HCT116 (cell line): ENCODE results near the gene ANKRD6. TPM values are rescaled to one million over a fixed set of nuclear protein-coding genes. Genes with fewer than 3 reads are reported as not detected.

Experiments
- ATAC-seq: fragments of 200-7000 bp; cut with Tn5 transposase; 2 replicates; pipeline ENCODE4 v1.9.1; 2020; ENCODE audit warnings: mild to moderate bottlenecking, moderate library complexity
- BruUV-seq: library from RNA; stranded (reverse); fragments of 400-500 nt; replicated peaks from 2 replicates; lab custom pipeline; 2021; lab: Mats Ljungman, UMichigan
- CTCF ChIA-PET: fragments of 300-600 bp; sonication (Branson Sonifier 250); formaldehyde crosslinking; loops from one replicate; lab custom pipeline; 2021; ENCODE audit warnings: antibody characterized with exemption; lab: Charles Lee
- POLR2A ChIA-PET: fragments of 300-600, 350-600 bp; sonication (Branson Sonifier 250); formaldehyde crosslinking; loops from one replicate; lab custom pipeline; 2021; ENCODE audit warnings: antibody characterized with exemption; lab: Charles Lee
- RAD21 ChIA-PET, 2 experiments: fragments of 300-600 bp; sonication (Branson Sonifier 250); formaldehyde crosslinking; loops; one replicate each; lab custom pipeline; 2023; ENCODE audit warnings: low total read pairs in 2 of 2; ENCODE audit not compliant: uncharacterized antibody in 2 of 2, unreplicated experiment in 2 of 2, low non-redundant PET in 1 of 2; lab: Charles Lee
- DNase-seq: peaks from one replicate; pipeline ENCODE4 v3.0.0-alpha.2; 2010; ENCODE audit warnings: low read depth, low spot score
- H2AFZ ChIP-seq: fragments of 200-600 bp; shearing (Covaris generic), sonication (generic); 2 replicates; pipeline ENCODE4 v1.6.1; 2017; ENCODE audit warnings: low read depth, mixed run types, mixed read lengths, antibody characterized with exemption, low read length; ENCODE audit not compliant: poor library complexity, severe bottlenecking
- H3K27ac ChIP-seq: 2 replicates; pipeline ENCODE4 v1.5.1; 2012; ENCODE audit warnings: low read depth, low read length
- H3K27me3 ChIP-seq: fragments of 200-600 bp; sonication (generic); 2 replicates; pipeline ENCODE4 v1.6.1; 2016; ENCODE audit warnings: mixed run types, low read length, mixed read lengths; ENCODE audit not compliant: insufficient read depth
- H3K36me3 ChIP-seq, 2 experiments: fragments of 200-500 bp in 1 of 2; fragments of 200-600 bp in 1 of 2; sonication (Bioruptor generic) in 1 of 2; sonication (generic) in 1 of 2; 2 replicates each; pipeline versions ENCODE4 v1.5.1 to v1.6.1; 2014 to 2016; ENCODE audit warnings: low read length in 2 of 2, inconsistent platforms in 1 of 2, mixed read lengths in 1 of 2, mixed run types in 1 of 2; ENCODE audit not compliant: insufficient read depth in 2 of 2, control insufficient read depth in 1 of 2
- H3K4me1 ChIP-seq, 2 experiments: fragments of 200-600 bp in 1 of 2; sonication (generic) in 1 of 2; 2 replicates each; pipeline versions ENCODE4 v1.5.1 to v1.6.1; 2012 to 2017; ENCODE audit warnings: low read length in 2 of 2, inconsistent platforms in 1 of 2, mild to moderate bottlenecking in 1 of 2, mixed read lengths in 1 of 2, mixed run types in 1 of 2, moderate library complexity in 1 of 2; ENCODE audit not compliant: insufficient read depth in 2 of 2, control insufficient read depth in 1 of 2
- H3K4me2 ChIP-seq: fragments of 200-600 bp; sonication (generic); 2 replicates; pipeline ENCODE4 v1.6.1; 2017; ENCODE audit warnings: mixed run types, low read length, mixed read lengths
- H3K4me3 ChIP-seq, 2 experiments: fragments of 200-600 bp in 1 of 2; sonication (generic) in 1 of 2; replicated peaks in 1 of 2; 2 replicates each; pipeline ENCODE4 v1.5.1; 2011 to 2016; ENCODE audit warnings: low read length in 2 of 2, control low read depth in 1 of 2, low read depth in 1 of 2, mild to moderate bottlenecking in 1 of 2, mixed read lengths in 1 of 2, mixed run types in 1 of 2
- H3K79me2 ChIP-seq: fragments of 200-600 bp; sonication (generic); 2 replicates; pipeline ENCODE4 v1.6.1; 2017; ENCODE audit warnings: mild to moderate bottlenecking, mixed run types, low read length, moderate library complexity, mixed read lengths; ENCODE audit not compliant: insufficient read depth
- H3K9ac ChIP-seq: fragments of 200-600 bp; sonication (generic); 2 replicates; pipeline ENCODE4 v1.6.1; 2016; ENCODE audit warnings: low read length, mixed read lengths
- H3K9me2 ChIP-seq: fragments of 200-600 bp; sonication (generic), shearing (Covaris generic); 2 replicates; pipeline ENCODE4 v1.6.1; 2017; ENCODE audit warnings: mixed run types, mild to moderate bottlenecking, moderate library complexity; ENCODE audit not compliant: insufficient read depth
- H3K9me3 ChIP-seq, 2 experiments: fragments of 200-500 bp in 1 of 2; fragments of 200-600 bp in 1 of 2; sonication (Bioruptor generic) in 1 of 2; sonication (generic) in 1 of 2; 2 replicates each; pipeline ENCODE4 v1.6.1; 2014 to 2017; ENCODE audit warnings: low read length in 2 of 2, mixed read lengths in 2 of 2, inconsistent platforms in 1 of 2, low read depth in 1 of 2, mild to moderate bottlenecking in 1 of 2, mixed run types in 1 of 2, moderate library complexity in 1 of 2; ENCODE audit not compliant: control insufficient read depth in 1 of 2, insufficient read depth in 1 of 2
- H4K20me1 ChIP-seq: fragments of 200-600 bp; sonication (generic), shearing (Covaris generic); 2 replicates; pipeline ENCODE4 v1.6.1; 2017; ENCODE audit warnings: mixed run types, mild to moderate bottlenecking, moderate library complexity; ENCODE audit not compliant: insufficient read depth
- SIN3A ChIP-seq: IDR thresholded peaks from 2 replicates; pipeline ENCODE4 v1.6.1; 2012; ENCODE audit warnings: low read depth
- TCF7L2 ChIP-seq: IDR thresholded peaks from 2 replicates; pipeline ENCODE4 v1.7.0; 2011; ENCODE audit warnings: borderline replicate concordance, inconsistent platforms; ENCODE audit not compliant: insufficient read depth, insufficient read length; ENCODE audit errors: extremely low read depth
- intact Hi-C: fragments of 100-400 bp; cut with micrococcal nuclease; formaldehyde crosslinking; loops from 2 replicates; pipeline ENCODE4 v1.10.0; 2022
- total RNA-seq: library from RNA; stranded (reverse); gene quantifications from one replicate; pipeline ENCODE4 v1.2.1, GENCODE V29; 2021; ENCODE audit not compliant: unreplicated experiment
- TF ChIP-seq, protein P1 (sequence below): IDR thresholded peaks from 2 replicates; pipeline ENCODE4 v1.6.1; 2011; ENCODE audit warnings: mild to moderate bottlenecking, low read length, moderate library complexity; ENCODE audit not compliant: insufficient replicate concordance; ENCODE audit errors: extremely low read depth
- TF ChIP-seq, protein P2 (sequence below): IDR thresholded peaks from 2 replicates; pipeline ENCODE4 v1.6.1; 2012; ENCODE audit warnings: low read depth

ANKRD6 gene
- total RNA-seq, 1 experiment from 2014 or later: 9.9 TPM

DNA sequence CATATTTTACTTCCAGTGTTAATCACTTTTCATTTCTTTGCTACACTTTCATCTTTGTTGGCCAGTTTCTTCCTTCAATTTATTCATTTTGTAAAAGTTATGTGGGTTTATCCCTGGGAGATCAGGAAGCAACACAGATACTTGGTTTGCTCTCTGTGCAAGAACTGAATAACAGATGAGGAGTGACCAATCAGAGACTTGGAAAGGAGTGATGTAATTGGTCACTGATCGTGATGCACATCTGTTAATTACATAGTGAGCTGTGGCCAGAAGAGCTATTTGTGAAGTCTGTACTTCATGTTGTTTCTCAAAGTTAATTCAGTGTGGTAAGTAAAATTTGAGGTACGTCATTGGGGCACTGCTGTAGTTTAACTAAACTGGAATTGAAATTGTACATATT is 21.3 kb downstream of the ANKRD6 start:
- intact Hi-C loops: no loop called here
- Histone ChIP-seq H3K9me2 (no peaks in the 10 kb centered on the region), H4K20me1 (no peaks in the 10 kb centered on the region), H3K27me3 (no peaks in the 10 kb centered on the region), H3K4me2 (no peak overlapping the region), H2AFZ (no peak overlapping the region), H3K4me1 (no peaks in the 10 kb centered on the region), H3K36me3 (no peaks in the 10 kb centered on the region), H3K79me2 (no peaks in the 10 kb centered on the region), H3K27ac (no peak overlapping the region), H3K4me3 (no peak overlapping the region), H3K9me3 (no peaks in the 10 kb centered on the region), H3K9ac (no peak overlapping the region)
- DNase-seq (no peak), ATAC-seq (no peak)
- ChIA-PET POLR2A (no interaction called here), RAD21 (no interaction called here), CTCF (no interaction called here)
- no peak for TF ChIP-seq TCF7L2
- no peak for TF ChIP-seq SIN3A
- BruUV-seq: no TSS peak

DNA sequence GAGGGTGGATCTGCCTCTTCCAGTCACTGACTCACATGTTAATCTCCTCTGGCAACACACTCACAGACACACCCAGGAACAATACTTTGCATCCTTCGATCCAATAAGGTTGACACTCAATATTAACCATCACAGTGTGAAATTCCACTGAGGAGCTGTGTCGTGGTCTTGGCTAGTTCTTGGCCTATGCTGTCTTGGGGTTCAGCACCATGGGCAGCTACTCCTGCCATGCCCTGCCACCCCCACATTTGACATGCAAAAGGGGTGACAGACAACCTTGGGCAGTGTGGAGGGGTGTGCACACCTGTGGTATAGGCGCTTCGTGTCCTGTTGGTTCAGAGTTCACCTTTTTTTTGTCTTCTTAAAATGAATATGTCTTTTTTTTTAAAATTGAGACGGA is 25.8 kb downstream of the ANKRD6 start:
- DNase-seq (no peak), ATAC-seq (no peak)
- intact Hi-C loops: no loop called here
- H3K9ac ChIP-seq: no peak overlapping the region
- no peak overlapping the region for H3K27ac ChIP-seq
- no peak overlapping the region for H2AFZ ChIP-seq
- H3K79me2 ChIP-seq: no peaks in the 10 kb centered on the region
- ChIA-PET POLR2A (no interaction called here), CTCF (no interaction called here), RAD21 (no interaction called here)
- H3K9me3 ChIP-seq: no peaks in the 10 kb centered on the region
- no TSS peak for BruUV-seq
- no peaks in the 10 kb centered on the region for H4K20me1 ChIP-seq
- H3K27me3 ChIP-seq: no peaks in the 10 kb centered on the region
- no peak overlapping the region for H3K4me2 ChIP-seq
- no peak overlapping the region for H3K4me3 ChIP-seq
- H3K4me1 ChIP-seq: no peaks in the 10 kb centered on the region
- no peaks in the 10 kb centered on the region for H3K9me2 ChIP-seq
- no peaks in the 10 kb centered on the region for H3K36me3 ChIP-seq
- TF ChIP-seq, protein P1, sequence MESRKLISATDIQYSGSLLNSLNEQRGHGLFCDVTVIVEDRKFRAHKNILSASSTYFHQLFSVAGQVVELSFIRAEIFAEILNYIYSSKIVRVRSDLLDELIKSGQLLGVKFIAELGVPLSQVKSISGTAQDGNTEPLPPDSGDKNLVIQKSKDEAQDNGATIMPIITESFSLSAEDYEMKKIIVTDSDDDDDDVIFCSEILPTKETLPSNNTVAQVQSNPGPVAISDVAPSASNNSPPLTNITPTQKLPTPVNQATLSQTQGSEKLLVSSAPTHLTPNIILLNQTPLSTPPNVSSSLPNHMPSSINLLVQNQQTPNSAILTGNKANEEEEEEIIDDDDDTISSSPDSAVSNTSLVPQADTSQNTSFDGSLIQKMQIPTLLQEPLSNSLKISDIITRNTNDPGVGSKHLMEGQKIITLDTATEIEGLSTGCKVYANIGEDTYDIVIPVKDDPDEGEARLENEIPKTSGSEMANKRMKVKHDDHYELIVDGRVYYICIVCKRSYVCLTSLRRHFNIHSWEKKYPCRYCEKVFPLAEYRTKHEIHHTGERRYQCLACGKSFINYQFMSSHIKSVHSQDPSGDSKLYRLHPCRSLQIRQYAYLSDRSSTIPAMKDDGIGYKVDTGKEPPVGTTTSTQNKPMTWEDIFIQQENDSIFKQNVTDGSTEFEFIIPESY: no peak
- TF ChIP-seq, protein P2, sequence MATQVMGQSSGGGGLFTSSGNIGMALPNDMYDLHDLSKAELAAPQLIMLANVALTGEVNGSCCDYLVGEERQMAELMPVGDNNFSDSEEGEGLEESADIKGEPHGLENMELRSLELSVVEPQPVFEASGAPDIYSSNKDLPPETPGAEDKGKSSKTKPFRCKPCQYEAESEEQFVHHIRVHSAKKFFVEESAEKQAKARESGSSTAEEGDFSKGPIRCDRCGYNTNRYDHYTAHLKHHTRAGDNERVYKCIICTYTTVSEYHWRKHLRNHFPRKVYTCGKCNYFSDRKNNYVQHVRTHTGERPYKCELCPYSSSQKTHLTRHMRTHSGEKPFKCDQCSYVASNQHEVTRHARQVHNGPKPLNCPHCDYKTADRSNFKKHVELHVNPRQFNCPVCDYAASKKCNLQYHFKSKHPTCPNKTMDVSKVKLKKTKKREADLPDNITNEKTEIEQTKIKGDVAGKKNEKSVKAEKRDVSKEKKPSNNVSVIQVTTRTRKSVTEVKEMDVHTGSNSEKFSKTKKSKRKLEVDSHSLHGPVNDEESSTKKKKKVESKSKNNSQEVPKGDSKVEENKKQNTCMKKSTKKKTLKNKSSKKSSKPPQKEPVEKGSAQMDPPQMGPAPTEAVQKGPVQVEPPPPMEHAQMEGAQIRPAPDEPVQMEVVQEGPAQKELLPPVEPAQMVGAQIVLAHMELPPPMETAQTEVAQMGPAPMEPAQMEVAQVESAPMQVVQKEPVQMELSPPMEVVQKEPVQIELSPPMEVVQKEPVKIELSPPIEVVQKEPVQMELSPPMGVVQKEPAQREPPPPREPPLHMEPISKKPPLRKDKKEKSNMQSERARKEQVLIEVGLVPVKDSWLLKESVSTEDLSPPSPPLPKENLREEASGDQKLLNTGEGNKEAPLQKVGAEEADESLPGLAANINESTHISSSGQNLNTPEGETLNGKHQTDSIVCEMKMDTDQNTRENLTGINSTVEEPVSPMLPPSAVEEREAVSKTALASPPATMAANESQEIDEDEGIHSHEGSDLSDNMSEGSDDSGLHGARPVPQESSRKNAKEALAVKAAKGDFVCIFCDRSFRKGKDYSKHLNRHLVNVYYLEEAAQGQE: peak; percentile 51
